Mesenteric fat pad (tissue), 1 donor: Measurements from ENCODE around the gene RTN4R. TPM values are rescaled to one million over a fixed set of nuclear protein-coding genes. Genes with fewer than 3 reads are reported as not detected.

Experiments
- DNase-seq: peaks from one replicate; pipeline ENCODE4 v3.0.0-alpha.2; 2020; ENCODE audit warnings: low spot score
- total RNA-seq: library from RNA; stranded (reverse); fragmentation: NEBNext Ultra II Directional; extraction: Animal tissue kit (Norgen Biotek cat#: 25700); gene quantifications from one replicate; pipeline ENCODE4 v1.2.1, GENCODE V29; 2021
- donor health status: DM: yes; HTN: yes; CAD: no.

The RTN4R gene
- total RNA-seq, 1 donor from 2014 or later = 0.55 TPM

DNA sequence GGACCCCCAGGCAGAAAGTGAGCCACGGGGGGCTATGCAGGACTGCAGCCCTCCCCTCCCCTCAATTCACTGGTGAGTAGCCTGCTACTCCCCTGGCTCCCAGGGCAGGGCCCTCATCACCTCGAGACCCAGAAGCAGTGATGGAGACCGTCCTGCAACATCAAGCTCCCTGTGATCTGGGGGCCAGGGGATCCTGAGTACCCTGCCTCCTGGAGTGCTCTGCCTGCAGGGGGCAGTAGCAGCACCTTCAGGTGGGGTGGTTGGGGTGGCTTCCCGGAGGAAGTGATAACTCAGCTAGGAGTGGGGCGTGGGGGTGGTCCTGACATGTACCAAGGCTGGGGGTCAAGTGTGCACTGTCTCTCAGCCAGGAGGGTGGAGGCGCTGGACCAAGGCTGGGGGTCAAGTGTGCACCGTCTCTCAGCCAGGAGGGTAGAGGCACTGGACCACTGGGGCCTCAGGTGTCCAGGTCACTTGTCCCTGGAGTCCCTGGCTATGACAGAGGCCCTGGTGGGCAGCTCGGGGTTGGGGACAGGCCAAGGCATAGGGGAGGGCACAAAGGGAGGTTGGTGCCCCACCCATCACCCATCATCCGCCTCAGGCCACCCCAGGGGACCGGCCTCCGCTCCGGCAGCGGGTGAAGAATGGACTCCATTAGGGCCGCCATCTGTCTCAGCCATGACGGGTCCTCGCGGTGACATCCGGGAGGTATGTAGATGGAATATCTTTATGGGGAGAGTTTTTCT, 9.4 kb downstream of the RTN4R start:
- DNase-seq = no peak

DNA sequence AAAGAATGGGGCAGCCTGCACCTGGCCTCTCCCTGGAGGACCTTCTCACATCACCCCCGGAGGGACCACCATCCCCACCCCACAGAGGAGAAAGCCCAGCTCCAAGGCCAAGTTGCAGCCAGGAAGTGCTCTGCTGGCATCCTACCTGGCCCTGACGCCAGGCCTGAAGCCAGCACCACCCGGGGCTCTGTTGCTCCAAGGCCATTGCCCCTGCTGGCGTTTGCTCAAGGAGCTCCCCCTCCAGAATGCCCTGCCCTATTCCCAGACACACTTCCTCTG, 10.2 kb downstream of the RTN4R start:
- no peak for DNase-seq

GRCh38 chr22:20257212-20258020, 10.7 kb downstream of the RTN4R start:
- no peak for DNase-seq

DNA sequence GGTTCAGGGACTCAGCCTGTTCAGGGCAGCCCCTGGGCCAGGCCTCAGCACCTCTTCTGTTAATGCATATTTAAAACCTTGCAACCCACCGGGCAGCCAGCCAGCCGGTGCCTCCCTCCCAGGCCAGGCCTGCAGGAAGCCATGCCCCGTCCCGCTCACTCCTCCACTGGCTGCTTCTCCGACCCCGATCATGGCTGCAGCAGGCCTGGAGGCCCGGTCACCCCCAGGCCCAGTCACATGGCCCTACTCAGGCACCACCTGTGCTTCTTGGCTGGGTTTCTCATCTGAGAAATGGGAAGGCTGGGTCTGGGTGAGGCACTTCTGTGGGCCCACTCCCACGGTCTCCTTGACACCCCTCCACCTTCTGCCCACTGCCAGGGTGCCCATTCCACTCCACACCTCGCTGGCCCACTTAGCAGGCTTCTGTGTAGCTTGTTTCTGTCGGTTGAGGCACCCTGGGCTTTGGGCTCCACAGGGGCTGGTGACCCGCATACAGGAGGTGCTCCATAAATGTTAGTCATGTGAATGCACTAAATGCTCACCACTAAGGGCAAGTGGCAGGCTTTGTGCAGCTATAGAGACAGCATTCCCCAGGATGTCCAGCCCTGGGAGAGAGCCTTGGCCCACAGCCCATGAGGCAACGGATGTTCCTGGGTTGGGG, 11.4 kb downstream of the RTN4R start:
- DNase-seq = no peak

DNA sequence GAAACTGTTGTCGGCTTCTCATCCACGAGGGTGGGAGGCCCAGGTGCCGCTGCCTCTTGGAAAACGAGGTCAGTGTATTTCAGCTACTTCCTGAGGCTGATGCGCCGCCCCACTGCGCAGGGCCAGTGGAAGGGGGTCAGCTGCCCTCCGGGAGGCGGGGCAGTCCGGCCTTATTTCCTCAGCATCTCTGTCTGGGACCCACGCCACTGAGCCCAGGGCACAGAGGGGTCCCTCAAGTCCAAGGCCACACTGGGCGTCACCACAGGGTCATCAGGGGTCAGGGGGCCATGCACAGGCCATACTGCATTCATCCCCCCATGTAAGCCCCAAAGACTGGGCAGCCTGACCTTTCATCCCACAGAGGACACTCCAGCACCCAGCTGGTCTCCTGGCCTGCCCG, 12.1 kb downstream of the RTN4R start:
- no peak for DNase-seq

DNA sequence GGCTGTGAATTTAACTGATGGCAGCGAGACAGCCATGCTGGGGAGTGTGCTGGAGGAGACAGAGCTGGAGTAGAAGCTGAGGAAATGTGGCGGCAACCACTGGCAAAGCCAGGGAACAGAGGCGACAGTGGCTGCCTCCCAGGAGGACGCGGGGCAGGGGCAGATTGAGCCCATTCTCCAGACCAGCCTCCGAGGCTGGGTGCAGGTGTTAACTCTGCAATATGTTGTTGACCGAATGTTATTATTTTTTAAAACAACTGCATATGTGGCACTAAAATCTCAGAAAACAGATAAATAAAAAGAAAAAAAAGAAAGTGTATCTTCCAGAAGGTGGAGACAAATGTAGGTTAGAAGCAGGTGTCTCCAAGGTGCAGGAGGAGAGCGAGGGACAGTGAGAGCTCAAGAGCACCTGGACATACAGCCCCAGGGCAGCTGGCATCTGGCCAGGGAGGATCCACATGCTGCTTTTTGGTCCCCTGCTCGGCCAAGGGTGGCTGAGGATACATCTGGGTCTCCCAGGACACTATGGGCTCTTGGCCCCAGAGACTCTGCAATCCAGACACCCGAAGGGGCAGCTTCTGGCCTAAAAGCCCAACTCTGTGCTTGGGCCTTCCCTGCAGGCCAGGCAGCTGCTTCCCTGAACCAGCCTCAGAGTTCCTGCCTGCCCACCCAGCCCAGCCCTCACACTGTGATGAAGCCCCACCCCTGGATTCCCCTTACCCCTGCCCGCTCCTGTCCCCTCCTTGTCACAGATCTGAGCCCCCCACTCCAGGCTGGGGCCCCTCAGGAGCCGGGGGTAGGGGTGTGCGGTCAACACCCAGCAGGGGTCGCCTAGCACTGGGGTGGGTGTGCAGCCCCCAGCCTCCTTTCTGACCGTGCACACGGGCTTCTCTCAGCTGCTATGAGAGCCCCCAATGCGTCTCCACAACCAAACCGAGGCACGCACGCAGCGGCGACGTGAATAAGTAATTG, 12.9 kb downstream of the RTN4R start:
- DNase-seq = no peak

- DNase-seq = no peak
Observed at GRCh38 chr22:20253161-20253560, 15.0 kb downstream of the RTN4R start.

DNA sequence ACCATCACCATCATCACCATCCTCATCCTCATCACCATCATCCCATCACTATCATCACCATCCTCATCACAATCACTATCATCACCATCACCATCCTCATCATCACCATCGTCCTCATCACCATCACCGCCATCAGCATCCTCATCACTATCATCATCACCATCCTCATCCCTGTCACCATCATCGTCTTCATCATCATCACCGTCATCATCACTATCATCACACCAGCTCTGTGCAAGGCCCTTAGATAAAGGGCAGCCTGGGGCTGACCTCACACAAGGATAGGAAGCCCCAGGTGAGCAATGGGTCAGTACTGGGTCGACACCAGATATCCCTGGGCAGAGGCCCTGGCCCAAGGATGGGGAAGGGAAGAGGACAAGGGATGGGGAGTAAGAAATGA, 16.1 kb downstream of the RTN4R start:
- no peak for DNase-seq

DNA sequence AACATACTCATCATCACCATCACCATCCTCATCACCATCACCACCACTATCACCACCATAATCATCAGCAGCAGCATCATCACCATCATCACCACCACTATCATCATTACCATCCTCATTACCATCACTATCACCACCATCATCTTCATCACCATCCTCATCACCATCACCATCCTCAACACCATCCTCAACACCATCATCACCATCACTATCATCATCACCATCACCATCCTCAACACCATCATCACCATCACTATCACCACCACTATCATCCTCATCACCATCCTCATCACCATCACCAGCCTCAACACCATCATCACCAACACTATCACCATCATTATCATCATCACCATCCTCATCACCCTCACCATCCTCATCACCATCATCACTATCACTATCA, 16.6 kb downstream of the RTN4R start:
- DNase-seq = no peak

- no peak for DNase-seq
Observed at GRCh38 chr22:20249797-20250354, 18.2 kb downstream of the RTN4R start.

DNA sequence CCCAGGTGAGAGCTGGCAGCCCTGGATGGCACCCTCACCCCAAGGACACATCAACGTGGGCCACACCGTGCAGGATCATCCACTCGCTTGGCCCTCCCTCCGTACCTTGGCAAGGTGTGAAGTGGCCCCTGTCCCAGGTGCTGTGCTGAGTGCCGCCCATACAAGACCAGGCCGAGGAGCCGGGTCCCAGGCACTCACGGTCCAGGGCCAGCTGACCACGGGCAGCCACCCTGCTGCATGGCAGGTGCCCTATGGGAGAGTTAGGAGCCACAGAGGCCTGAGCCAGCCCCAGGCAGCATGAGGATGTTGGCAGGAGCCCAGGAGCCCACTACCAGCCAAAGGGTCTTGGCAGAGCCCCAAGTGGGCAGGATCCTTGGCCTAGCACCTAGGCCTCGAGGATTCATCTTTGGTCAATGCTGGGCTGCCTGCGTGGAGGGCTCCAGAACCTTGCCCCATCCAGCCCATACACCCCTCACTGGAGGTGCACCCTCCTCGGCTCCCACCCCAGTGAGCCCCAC, 19.6 kb downstream of the RTN4R start:
- DNase-seq = no peak

- no peak for DNase-seq
Observed at GRCh38 chr22:20247608-20248171, 20.4 kb downstream of the RTN4R start.

DNA sequence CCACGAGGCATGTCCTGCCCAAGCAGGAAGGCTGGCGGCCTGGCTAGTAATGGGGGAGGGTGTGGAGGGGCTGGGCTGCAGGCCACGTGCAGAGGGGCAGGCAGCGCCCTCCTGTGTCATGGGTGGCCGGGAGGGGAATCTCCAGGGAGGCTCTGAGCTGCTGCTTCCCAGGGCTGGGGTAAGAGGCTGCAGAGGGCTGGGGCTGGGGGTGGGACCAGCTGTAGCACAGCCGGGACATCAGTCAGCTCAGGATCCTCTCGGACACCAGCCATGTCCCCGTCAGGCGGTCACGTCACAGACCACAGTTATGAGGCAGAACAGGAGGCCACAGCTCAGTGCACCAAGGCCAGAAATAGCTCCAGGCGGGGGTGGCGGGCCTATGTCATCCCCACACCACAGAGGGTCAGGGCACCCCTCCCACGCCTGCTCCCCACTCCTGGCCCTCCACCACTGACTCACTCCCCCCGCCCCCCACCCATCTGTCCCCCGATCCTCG, 21.1 kb downstream of the RTN4R start:
- DNase-seq = no peak

GRCh38 chr22:20246368-20247009, 21.6 kb downstream of the RTN4R start:
- DNase-seq = no peak

DNA sequence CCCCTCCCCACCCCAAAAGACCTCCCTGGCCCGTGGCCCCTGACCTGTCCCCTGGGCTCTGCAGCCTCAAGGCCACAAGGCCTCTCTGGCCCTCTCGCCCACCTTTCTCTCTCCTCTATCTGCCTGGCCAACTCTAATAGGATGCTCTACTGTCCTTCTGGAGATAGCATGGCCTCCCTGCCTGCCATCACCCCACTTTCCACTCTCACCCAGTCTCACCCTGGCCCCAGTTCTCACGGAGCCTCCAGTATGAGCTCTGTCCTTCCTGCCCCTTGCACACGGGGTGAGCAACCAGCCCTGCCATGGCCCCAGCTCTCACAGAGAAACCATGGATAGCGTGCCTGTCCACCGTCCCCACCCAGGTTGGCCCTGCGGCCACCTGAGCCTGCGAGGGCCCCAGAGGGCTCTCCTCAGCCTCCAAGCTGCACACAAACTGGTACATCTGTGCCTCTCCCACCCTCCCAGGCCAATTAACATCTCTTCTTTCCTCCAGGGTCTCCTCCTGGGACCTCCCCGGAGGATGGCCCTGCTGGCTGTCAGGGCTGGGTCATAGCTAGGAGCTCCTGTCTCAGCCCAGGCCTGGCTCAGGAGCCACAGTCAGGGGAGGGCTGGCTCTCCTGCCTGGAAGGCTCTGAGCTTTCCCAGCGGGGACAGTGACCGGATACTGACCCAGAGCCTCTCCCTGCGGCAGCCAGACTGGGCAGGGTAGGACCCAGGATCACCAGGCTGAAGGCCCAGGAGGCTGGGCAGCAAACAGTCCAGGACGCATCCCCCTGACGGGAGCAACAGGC, 22.3 kb downstream of the RTN4R start:
- DNase-seq = no peak

- no peak for DNase-seq
Observed at GRCh38 chr22:20244691-20245576, 23.2 kb downstream of the RTN4R start.

DNA sequence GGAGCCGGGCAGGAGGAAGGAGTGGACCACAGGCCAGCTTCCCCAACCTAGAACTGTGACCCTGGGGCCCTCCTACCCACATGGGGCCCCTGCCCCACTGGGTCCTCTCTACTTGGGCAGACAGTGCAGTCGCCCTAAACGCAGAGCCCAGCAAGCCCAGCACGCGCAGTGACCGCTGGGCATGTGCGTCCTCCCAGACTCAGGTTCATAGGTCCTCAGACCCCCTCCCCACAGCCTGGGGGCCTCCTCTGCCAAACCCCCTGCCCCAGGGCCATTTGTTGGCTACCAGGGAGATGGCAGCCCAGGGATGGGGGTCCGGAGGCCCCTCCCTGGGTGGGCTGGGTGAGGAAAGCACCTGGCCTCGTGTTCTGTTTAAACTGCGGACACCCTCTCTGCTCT, 23.9 kb downstream of the RTN4R start:
- no peak for DNase-seq
